ENCODE measurements around the gene CLPSL2. TPM values are rescaled to one million over a fixed set of nuclear protein-coding genes. Genes with fewer than 3 reads are reported as not detected.

The CLPSL2 gene
- total and polyA plus RNA-seq, 2 experiments from 2014 or later = not detected

- H3K9me2 ChIP-seq (replicated peaks; ENCODE audit: insufficient read depth) = no peaks in the 10 kb centered on the region
- H3K27ac ChIP-seq = no peak overlapping the region
- H3K79me2 ChIP-seq = no peaks in the 10 kb centered on the region
- H2AFZ ChIP-seq = no peak overlapping the region
- H3K9me3 ChIP-seq (ENCODE audit: low read depth) = no peaks in the 10 kb centered on the region
- no peak overlapping the region for H3K4me3 ChIP-seq
- H3K36me3 ChIP-seq (replicated peaks; ENCODE audit: insufficient read depth, low read depth) = no peaks in the 10 kb centered on the region
- H3K4me2 ChIP-seq = no peak overlapping the region
- H3K27me3 ChIP-seq = peaks cover 22% of the 10 kb centered on the region
- no peaks in the 10 kb centered on the region for H4K20me1 ChIP-seq (ENCODE audit: insufficient read depth, poor library complexity, severe bottlenecking)
- 92% methylated on average over 5 of the region's 5 CpGs for WGBS (ENCODE audit: low lambda C conversion rate, missing lambda C conversion rate)
- H3K4me1 ChIP-seq (ENCODE audit: insufficient read depth) = no peaks in the 10 kb centered on the region
- no peak for TF ChIP-seq EZH2phosphoT487 (IDR thresholded peaks at IDR 0.05; ENCODE audit: low read depth, severe bottlenecking, unreplicated experiment)
- no peak for TF ChIP-seq EZH2 (IDR thresholded peaks at IDR 0.05; ENCODE audit: borderline replicate concordance)
- TF ChIP-seq, protein P1, sequence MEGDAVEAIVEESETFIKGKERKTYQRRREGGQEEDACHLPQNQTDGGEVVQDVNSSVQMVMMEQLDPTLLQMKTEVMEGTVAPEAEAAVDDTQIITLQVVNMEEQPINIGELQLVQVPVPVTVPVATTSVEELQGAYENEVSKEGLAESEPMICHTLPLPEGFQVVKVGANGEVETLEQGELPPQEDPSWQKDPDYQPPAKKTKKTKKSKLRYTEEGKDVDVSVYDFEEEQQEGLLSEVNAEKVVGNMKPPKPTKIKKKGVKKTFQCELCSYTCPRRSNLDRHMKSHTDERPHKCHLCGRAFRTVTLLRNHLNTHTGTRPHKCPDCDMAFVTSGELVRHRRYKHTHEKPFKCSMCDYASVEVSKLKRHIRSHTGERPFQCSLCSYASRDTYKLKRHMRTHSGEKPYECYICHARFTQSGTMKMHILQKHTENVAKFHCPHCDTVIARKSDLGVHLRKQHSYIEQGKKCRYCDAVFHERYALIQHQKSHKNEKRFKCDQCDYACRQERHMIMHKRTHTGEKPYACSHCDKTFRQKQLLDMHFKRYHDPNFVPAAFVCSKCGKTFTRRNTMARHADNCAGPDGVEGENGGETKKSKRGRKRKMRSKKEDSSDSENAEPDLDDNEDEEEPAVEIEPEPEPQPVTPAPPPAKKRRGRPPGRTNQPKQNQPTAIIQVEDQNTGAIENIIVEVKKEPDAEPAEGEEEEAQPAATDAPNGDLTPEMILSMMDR (IDR thresholded peaks at IDR 0.05; ENCODE audit: poor library complexity) = no peak
- no peak for DNase-seq (ENCODE audit: low spot score)
These were observed 14.3 kb downstream of the CLPSL2 start for GRCh38 chr6:35790683-35791082.

GRCh38 chr6:35794536-35795452 is 18.4 kb downstream of the CLPSL2 start:
- no peaks in the 10 kb centered on the region for H3K9me2 ChIP-seq (replicated peaks; ENCODE audit: insufficient read depth)
- H4K20me1 ChIP-seq (ENCODE audit: insufficient read depth, poor library complexity, severe bottlenecking) = no peaks in the 10 kb centered on the region
- H3K4me2 ChIP-seq = no peak overlapping the region
- H3K4me3 ChIP-seq = no peak overlapping the region
- WGBS (ENCODE audit: low lambda C conversion rate, missing lambda C conversion rate) = 95% methylated on average over 17 of the region's 17 CpGs
- no peaks in the 10 kb centered on the region for H3K36me3 ChIP-seq (replicated peaks; ENCODE audit: insufficient read depth, low read depth)
- no peaks in the 10 kb centered on the region for H3K9me3 ChIP-seq (ENCODE audit: low read depth)
- TF ChIP-seq EZH2 (IDR thresholded peaks at IDR 0.05; ENCODE audit: borderline replicate concordance) = no peak
- TF ChIP-seq, protein P1 (IDR thresholded peaks at IDR 0.05; ENCODE audit: poor library complexity) = no peak
- TF ChIP-seq EZH2phosphoT487 (IDR thresholded peaks at IDR 0.05; ENCODE audit: low read depth, severe bottlenecking, unreplicated experiment) = no peak
- H3K79me2 ChIP-seq = no peaks in the 10 kb centered on the region
- no peaks in the 10 kb centered on the region for H3K4me1 ChIP-seq (ENCODE audit: insufficient read depth)
- H3K27me3 ChIP-seq = no peaks in the 10 kb centered on the region
- H2AFZ ChIP-seq = no peak overlapping the region
- no peak overlapping the region for H3K27ac ChIP-seq
- DNase-seq (ENCODE audit: low spot score) = no peak

DNA sequence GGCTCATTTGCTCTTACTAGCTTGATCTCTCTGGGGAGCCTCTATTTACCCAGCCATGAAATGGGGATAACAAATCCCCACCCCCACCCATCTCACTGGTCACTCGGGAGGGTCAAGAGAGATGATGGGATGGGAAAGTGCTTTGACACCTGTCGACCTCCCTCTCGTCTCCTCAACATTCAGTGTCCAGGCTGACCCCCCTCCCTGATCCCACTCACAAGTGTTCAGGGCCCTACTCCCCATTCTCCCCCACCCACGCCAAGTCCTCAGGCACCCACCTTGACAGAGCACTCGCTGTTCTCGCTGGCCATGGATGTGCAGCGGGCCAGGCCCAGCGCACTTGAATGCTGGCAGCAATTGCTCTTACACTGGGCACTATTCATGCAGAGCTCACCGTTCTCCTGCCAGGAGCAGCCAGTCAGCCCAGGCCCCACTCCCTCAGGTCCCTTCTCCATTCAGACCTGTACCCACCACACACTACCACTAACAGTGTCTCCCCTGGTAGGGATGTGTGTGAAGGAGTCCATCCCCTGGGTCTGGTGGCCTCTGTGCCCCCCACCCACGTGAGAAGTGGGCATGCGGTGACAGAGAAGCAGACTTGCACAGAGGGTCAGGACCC is 19.2 kb downstream of the CLPSL2 start:
- no peak overlapping the region for H3K27ac ChIP-seq
- TF ChIP-seq EZH2 (IDR thresholded peaks at IDR 0.05; ENCODE audit: borderline replicate concordance) = no peak
- TF ChIP-seq, protein P1 (IDR thresholded peaks at IDR 0.05; ENCODE audit: poor library complexity) = no peak
- no peak for TF ChIP-seq EZH2phosphoT487 (IDR thresholded peaks at IDR 0.05; ENCODE audit: low read depth, severe bottlenecking, unreplicated experiment)
- no peak for DNase-seq (ENCODE audit: low spot score)
- H3K9me2 ChIP-seq (replicated peaks; ENCODE audit: insufficient read depth) = no peaks in the 10 kb centered on the region
- no peaks in the 10 kb centered on the region for H3K9me3 ChIP-seq (ENCODE audit: low read depth)
- no peaks in the 10 kb centered on the region for H4K20me1 ChIP-seq (ENCODE audit: insufficient read depth, poor library complexity, severe bottlenecking)
- H3K4me2 ChIP-seq = no peak overlapping the region
- 92% methylated on average over 11 of the region's 11 CpGs for WGBS (ENCODE audit: low lambda C conversion rate, missing lambda C conversion rate)
- no peak overlapping the region for H3K4me3 ChIP-seq
- H3K4me1 ChIP-seq (ENCODE audit: insufficient read depth) = no peaks in the 10 kb centered on the region
- no peak overlapping the region for H2AFZ ChIP-seq
- no peaks in the 10 kb centered on the region for H3K36me3 ChIP-seq (replicated peaks; ENCODE audit: insufficient read depth, low read depth)
- no peaks in the 10 kb centered on the region for H3K27me3 ChIP-seq
- H3K79me2 ChIP-seq = no peaks in the 10 kb centered on the region

Measured in hepatocyte (in vitro differentiated cells).